Fibroblast of lung (primary cell): Measurements from ENCODE around the gene CARS1.

Experiments used
- EZH2 ChIP-seq: IDR thresholded peaks from 2 replicates; pipeline ENCODE4 v1.5.1; 2012; ENCODE audit warnings: low read length, control low read depth, mild to moderate bottlenecking; ENCODE audit errors: missing control alignments
- TF ChIP-seq, protein P1 (sequence below), 2 donors: IDR thresholded peaks in 1 of 2; conservative IDR thresholded peaks in 1 of 2; 1 replicate in 1 of 2; 2 replicates in 1 of 2; pipeline ENCODE4 v1.5.1; 2011 to 2012; ENCODE audit warnings: low read length in 2 of 2, control low read depth in 1 of 2, inconsistent platforms in 1 of 2, low read depth in 1 of 2, mild to moderate bottlenecking in 1 of 2

DNA sequence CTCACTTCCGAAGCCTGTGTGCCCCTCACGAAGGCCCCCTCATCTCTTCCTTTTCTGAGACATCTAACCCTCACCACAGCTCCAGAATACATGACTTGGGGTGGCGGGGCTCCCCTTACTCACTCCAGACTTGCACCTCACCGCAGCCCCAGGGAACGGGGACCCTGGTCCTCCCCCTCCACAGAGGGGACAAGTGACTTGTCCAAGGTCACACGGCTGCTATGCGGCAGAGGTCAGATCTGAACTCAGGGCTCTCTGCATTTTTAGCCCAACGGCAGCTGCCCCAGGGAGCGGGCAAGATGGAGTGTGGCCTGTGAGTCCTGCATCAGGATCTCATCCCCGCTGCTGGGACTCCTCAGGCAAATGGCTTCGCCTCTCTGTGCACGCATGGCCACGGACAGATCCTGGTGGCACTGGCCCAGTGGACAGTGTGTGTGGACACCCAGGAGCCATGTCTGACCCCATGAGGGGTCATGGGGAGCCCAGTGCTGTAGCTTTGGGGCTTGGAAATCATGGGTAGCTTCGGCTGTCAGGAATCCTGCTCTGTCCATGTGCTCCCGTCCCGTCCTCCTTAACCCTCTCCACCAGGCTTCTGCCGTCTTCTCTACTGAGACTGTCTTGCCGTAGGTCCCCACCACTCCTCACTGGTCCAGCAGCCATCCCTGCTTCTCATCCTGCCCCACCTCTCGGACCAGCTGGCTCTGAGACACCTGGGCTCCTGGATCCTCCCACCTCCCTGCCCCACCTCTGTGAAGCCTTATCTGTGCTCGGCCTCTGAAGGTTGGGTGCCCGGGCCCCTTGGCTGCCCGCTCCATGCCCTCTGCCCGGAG is 48.0 kb upstream of the CARS1 start:
- TF ChIP-seq, protein P1, sequence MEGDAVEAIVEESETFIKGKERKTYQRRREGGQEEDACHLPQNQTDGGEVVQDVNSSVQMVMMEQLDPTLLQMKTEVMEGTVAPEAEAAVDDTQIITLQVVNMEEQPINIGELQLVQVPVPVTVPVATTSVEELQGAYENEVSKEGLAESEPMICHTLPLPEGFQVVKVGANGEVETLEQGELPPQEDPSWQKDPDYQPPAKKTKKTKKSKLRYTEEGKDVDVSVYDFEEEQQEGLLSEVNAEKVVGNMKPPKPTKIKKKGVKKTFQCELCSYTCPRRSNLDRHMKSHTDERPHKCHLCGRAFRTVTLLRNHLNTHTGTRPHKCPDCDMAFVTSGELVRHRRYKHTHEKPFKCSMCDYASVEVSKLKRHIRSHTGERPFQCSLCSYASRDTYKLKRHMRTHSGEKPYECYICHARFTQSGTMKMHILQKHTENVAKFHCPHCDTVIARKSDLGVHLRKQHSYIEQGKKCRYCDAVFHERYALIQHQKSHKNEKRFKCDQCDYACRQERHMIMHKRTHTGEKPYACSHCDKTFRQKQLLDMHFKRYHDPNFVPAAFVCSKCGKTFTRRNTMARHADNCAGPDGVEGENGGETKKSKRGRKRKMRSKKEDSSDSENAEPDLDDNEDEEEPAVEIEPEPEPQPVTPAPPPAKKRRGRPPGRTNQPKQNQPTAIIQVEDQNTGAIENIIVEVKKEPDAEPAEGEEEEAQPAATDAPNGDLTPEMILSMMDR (conservative IDR thresholded peaks at IDR 0.05 in 1 of 2, IDR thresholded peaks at IDR 0.05 in 1 of 2; ENCODE audit: low read depth in 1 of 2, low read length in 2 of 2), result no peak
- no peak for TF ChIP-seq EZH2
